PC-9 (cell line): ENCODE results near the gene CNPY2.

Source experiments
- EZH2 ChIP-seq: fragments of 200-600 bp; sonication (generic); IDR thresholded peaks from 2 replicates; pipeline ENCODE4 v1.8.0; 2017; ENCODE audit warnings: antibody characterized with exemption, low read depth
- TF ChIP-seq, protein P1 (sequence below): fragments of 200-600 bp; sonication (generic); conservative IDR thresholded peaks from 2 replicates; pipeline ENCODE4 v1.6.1; 2017; ENCODE audit warnings: mixed run types, antibody characterized with exemption, mild to moderate bottlenecking, moderate library complexity

DNA sequence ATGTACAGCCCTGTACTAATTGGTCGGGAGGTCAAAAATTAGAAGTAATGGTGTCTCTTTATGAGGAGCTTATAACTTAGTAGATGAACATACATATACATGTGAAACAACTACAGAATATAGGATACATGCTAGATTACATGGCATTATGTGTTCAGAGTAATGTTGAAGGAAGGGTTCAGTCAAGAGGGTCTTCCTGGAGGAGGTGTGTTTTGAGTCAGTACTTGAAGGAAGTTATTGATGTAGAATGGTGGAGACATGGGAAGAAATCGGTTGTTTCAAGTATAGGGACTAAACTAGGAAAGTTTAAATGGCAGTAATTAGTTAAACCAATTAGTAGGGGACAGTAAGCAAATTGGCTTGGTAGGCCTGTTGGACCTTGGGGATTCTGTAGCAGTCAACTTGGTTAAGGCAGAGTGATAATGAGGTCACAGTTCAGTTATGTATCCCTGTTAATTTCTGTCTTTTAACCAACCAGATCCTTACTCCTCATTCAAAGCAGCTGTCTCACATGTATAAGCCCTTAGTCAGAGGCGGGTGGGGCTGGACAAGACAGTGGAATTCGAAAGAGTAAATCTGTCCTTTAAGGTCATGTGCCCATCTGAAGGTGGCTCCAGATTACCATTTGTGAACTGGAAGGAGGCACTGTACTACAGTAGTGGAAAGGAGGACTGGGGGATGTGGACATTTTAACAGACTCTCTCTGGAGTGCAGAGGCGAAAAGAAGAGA, 54.1 kb downstream of the CNPY2 start:
- TF ChIP-seq, protein P1, sequence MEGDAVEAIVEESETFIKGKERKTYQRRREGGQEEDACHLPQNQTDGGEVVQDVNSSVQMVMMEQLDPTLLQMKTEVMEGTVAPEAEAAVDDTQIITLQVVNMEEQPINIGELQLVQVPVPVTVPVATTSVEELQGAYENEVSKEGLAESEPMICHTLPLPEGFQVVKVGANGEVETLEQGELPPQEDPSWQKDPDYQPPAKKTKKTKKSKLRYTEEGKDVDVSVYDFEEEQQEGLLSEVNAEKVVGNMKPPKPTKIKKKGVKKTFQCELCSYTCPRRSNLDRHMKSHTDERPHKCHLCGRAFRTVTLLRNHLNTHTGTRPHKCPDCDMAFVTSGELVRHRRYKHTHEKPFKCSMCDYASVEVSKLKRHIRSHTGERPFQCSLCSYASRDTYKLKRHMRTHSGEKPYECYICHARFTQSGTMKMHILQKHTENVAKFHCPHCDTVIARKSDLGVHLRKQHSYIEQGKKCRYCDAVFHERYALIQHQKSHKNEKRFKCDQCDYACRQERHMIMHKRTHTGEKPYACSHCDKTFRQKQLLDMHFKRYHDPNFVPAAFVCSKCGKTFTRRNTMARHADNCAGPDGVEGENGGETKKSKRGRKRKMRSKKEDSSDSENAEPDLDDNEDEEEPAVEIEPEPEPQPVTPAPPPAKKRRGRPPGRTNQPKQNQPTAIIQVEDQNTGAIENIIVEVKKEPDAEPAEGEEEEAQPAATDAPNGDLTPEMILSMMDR: no peak
- no peak for TF ChIP-seq EZH2
